Stimulated activated CD4-positive, alpha-beta T cell treated with anti-CD3 and anti-CD28 coated beads, TNF-alpha, amount 100 ng/mL, for 4 hours (primary cell): ENCODE measurements around the gene CNOT6.
"Not testable (repeated sequence)": the region's sequence is repeated elsewhere in the genome, so short reads cannot be mapped to it uniquely, and the experiment has no call there.

Experiments used
- DNase-seq, 3 experiments: peaks; one replicate each; pipeline ENCODE4 v3.0.0-alpha.2; 2020; ENCODE audit warnings: low read depth in 3 of 3

CNOT6 gene

DNA sequence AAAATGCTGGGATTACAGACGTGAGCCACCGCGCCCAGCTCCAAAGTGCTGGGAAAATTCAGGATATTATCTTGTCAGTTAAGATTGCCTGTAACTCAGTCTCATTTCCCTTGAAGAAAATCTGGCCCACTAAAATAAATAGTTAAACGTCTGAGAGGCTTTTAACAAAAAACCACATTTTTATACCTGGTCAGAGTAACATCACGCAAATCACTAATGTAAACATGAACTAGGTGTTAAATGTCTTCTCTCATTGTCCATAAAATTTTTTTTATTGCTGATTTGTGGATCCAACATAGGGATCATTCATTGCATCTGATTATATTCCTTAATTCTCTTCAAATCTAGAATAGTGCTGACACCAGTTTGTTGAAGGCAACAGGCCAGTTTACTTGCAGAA is 22.3 kb downstream of the CNOT6 start:
- no peak for DNase-seq

DNA sequence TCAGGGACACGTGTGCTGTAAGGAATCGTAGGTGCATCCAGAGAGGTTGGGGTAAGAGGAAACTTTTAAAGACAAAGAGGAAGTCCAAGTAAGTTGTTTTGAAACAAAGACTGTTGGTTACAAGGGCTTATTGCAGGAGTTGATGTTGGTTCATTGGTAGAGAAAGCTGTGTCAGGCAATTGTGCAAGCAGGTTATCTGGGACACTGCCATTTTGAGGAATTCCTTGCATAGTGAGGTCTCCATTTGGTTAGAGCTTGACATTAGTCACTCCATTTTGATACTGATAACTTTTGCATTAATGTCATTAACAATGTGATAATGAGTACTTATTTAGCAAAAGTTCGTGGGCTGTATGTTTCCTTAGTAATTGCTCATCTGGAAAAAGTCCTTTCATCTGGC is 24.9 kb downstream of the CNOT6 start:
- DNase-seq, result no peak

DNA sequence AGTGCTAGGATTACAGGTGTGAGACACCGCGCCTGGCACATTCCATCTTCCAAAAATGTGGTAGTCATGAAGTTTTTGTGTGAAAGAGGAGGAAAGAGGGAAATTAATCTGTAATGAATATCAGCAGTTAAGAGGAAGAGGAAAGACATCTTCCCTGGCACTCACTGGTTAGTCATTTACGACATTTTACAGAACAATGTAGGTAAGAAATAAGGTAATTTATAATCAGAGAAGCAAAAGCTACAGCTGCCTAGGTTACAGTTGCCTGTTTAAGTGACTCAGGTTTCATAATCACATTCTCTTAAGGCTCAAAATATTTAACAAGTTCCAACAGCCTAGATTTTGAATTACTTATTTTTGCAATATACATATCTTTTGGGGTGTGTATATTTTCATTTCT is 26.9 kb downstream of the CNOT6 start:
- DNase-seq, result no peak

DNA sequence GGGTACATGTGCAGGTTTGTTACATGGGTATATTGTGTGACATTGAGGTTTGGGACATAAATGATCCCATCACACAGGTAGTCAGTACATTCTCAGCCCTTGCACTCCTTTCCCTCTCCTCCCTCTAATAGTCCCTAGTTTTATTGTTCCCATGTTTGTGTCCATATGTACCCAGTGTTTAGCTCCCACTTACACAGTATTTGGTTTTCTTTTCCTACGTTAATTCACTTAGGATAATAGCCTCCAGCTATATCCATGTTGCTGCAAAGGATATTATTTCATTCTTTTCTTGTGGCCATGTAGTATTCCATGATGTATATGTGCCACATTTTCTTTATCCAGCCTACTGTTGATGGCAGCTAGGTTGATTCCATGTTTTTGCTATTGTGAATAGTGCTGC is 27.4 kb downstream of the CNOT6 start:
- no peak for DNase-seq

DNA sequence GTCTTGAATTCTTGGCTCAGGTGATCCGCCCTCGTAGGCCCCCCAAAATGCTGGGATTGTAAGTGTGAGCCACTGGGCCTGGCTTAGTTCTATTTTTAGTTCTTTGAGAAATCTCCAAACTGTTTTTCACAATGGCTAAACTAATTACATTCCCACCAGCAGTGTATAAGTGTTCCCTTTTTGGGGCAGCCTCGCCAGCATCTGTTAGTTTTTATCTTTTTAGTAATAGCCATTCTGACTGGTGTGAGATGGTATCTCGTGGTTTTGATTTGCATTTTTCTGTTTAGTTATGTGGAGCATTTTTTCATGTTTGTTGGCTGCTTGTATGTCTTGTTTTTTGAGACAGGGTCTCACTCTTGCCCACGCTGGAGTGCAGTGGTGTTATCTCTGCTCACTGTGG is 28.2 kb downstream of the CNOT6 start:
- no peak for DNase-seq

DNA sequence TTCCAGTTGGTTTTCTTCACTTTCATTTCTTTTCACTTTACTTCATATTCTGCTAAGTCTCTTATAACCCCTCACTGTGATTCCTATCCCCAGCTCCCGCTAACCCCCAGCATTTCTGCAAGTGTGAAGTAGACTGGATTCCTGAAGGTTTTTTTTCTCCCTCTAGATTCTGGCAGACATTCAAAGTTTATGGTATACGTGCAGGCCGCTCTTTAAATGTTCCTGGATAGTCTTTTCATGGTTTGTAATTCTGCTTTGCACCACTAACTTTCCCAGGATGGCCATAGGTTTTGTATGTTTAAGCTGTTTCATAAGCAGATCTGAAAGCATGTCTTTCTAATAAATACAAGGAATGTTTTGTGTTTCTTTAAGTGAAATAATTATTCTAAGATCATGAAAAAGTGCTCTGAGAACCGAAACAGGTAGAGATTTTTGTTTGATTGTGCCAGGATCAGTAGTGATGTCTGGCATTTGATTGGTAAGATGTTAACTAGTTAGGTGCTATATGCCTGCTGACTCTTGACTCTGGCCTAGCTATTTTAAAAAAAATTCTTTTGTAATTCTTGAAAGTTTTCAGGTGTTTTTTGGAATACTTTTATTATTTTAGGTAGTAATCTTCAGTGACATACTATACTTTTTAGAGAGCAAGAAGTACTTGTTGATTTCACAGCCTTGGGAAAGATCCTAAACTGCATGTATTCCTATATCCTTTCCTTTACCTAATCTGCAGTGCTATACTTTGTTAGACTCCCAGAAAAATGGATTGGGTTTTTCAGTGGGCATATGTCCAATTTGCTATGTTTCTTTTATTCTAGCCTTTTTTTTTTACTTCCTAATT is 29.7 kb downstream of the CNOT6 start:
- no peak for DNase-seq

DNA sequence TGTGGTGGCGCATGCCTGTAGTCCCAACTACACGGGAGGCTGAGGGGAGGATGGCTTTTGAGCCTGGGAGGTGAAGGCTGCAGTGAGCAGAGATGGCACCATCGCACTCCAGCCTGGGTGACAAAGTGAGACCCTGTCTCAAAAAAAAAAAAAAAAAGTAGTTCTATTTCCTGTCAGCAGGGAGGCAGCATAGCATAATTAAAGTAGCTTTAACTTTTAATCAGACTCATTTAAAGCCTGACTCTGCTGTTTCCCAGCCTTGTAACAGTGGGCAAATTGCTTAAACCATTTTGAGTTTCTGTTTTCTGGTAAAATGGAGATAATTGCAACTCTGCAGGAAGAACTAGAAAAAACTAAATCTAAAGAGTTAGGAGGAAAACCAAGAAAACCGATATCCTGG is 31.2 kb downstream of the CNOT6 start:
- no peak for DNase-seq

DNA sequence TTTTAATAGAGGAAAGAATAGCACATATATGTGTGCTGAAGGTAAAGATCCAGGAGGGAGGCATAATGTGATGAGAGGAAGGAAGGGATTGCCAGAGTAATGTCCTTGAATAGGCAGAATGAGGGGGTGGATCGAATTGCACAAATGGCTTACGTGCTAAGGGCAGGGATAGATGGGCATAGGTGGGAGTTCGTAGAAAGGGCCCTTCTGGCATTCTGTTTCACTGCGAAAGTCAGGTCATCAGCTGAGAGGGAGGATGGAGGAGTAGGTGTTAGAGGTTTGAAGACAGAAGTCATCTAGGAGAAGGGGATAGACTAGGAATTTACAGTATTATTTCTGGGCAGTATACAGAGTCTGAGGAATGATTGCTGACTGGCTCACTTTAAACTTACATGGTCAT is 32.1 kb downstream of the CNOT6 start:
- no peak for DNase-seq

DNA sequence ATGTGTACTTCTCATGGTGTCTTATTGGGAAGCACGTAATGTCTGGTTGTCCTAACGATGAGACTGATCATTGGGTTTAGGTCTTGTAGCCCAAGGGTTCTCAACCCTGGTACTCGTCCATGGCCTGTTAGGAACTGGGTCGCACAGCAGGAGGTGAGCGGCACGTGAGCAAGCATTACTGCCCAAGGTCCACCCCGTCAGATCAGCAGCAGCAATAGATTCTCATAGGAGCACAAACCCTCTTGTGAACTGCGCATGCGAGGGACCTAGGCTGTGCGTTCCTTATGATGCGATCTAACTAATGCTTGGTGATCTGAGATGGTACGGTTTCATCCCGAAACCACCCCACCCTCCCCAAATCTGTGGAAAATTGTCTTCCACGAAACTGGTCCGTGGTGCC is 33.5 kb downstream of the CNOT6 start:
- no peak for DNase-seq

DNA sequence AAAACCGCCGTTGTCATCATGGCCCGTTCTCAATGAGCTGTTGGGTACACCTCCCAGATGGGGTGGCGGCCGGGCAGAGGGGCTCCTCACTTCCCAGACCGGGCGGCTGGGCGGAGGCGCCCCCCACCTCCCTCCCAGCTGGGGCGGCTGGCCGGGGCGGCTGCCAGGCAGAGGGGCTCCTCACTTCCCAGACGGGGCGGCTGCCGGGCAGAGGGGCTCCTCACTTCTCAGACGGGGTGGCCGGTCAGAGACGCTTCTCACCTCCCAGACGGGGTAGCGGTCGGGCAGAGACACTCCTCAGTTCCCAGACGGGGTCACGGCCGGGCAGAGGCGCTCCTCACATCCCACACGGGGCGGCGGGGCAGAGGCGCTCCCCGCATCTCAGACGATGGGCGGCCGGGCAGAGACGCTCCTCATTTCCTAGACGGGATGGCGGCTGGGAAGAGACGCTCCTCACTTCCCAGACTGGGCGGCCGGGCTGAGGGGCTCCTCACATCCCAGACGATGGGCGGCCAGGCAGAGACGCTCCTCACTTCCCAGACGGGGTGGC is 36.9 kb downstream of the CNOT6 start:
- not testable (repeated sequence) for DNase-seq

DNA sequence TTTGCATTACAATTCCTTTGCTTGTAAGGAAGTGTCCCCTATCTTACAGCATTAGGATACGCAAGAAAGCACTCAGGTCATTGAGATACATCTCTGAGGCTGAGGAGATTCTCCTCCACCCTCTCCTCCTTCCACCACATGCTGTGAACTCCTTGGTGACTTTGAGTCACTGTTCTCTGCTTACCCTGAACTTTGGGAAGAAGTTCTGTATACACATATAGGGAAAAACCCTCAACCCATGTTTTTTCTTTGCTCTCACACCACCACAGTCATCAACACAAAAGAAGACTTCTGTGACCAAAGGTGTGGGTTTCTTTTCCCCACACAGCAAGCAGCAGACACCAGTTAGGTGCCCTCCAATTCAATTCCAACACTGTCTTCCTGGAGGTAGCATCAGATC is 38.1 kb downstream of the CNOT6 start:
- DNase-seq, result no peak

DNA sequence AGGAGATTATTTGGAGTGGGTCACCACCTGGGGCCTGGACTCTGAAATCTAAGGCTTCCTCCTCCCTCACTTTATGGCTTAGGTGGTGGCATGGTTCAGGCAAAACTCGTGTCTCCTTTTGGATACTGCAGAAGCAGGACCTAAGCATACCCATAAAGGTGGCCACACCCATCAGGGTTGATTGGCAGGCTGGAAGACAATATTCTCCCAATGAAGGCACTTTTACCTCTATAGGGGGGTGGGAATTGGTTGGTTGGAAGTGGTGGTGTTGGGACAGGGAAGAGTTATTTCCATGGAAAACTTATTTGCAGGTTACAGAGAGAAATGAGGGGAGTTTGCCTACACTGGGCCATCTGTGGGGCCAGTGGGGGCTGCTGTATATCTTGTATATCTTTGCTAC is 39.7 kb downstream of the CNOT6 start:
- no peak for DNase-seq

DNA sequence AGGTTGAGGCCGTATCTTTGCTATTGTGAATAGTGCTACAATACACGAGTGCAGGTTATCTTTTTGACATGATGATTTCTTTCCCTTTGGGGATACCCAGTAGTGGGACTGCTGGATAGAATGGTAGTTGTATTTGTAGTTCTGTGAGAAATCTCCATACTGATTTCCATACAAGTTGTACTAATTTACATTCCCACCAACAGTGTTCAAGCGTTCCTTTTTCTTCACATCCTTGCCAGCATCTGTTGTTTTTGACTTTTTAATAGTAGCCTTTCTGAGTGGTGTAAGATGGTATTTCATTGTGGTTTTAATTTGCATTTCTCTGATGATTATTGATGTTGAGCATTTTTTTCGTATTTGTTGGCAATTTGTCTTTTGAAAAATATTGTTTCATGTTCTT is 41.4 kb downstream of the CNOT6 start:
- no peak for DNase-seq

DNA sequence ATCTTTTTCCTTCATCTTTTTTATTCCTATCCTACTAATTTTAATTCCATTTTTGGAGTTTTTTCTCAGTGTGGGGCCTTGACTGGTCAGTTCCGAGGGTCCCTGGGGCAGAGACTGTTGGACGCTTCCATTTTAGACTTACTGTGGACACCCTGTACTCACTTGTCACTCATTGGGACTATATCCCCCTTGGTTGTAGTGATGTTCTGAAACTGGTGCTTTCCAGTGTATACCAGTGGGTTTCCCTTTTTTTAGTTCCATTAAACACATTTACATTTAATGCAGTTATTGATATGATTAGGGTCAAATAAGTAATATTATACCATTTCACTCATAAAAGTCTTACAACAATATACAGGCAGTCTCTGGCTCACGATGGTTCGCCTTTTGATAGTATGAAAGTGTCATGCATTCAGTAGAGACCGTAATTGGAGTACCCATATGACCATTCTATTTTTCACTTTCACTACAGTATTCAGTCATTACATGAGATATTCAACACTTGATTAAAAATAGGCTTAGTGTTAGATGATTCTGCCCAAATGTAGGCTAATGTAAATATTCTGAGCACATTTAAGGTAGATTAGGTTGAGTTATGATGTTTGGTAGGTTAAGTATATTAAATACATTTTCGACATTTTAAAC is 46.0 kb downstream of the CNOT6 start:
- no peak for DNase-seq

DNA sequence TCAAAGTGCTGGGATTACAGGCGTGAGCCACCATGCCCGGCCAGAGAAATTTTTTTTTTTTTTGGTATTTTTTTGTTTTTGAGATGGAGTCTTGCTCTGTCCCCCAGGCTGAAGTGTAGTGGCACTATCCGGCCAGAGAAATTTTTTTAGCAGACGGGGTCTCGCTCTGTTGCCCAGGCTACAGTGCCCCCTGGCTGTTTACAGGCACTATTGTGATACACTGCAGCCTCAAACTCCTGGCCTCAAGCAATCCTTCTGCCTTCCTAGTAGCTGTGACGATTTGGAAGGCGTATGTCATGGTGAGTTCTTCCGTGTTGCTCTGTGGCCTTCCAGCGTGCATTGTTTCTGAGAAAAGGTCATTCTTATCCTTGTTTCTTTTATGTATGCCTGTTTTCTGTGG is 47.5 kb downstream of the CNOT6 start:
- DNase-seq, result no peak

DNA sequence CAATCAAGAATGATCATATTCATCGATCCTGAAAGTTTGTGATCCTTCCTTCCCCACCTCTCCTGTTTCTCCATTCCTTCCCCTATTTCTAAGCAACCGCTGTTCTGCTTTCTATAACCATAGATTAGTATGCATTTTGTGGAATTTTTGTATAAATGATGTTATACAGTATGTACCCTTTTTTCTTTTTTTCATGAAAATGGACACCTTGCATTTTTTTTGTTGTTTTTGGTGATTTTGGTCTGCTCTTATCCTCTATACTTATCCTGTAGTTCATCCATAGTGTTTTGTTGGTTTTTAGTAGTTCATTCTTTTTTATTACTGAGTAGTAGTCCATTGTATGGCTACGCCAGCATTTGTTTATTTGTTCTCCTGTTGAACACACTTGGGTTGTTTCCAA is 51.1 kb downstream of the CNOT6 start:
- no peak for DNase-seq

DNA sequence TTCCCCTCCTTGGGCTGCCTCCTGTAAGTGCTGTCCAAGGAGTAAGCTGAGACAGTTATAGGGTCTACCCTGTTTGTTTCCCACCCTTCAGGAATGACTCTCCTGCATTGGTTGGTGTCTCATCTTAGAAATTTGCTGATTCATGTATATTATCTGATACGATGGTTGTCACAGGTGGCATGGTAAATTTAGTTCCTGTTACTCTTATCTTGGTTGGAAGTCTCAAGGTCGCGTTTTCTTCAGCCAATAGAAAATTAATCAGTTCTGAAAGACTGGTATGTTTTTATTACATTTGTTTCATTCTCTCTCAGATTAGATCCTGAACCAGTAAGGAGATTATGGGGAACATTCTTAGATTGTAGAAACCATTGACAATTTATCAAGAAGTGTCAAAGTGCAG is 54.4 kb downstream of the CNOT6 start:
- no peak for DNase-seq

DNA sequence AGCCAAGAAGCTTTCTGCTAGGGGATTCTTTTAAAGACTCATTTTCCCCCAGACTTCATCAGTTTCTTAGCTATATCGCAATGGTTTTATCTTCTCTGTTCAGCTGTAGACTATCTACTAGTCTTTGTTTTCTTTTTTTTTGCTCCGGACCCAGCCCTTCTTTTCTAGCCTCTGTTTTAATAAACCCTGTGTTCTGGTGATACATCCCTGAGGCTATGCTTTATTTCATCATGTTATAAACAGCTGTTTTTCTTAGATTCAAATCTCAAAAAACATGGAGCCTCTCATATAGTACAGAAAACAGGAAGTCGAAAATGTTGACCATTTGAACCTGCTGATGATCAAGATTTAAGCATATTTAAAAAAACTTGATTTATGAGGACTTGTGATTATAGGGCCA is 59.4 kb downstream of the CNOT6 start:
- no peak for DNase-seq

DNA sequence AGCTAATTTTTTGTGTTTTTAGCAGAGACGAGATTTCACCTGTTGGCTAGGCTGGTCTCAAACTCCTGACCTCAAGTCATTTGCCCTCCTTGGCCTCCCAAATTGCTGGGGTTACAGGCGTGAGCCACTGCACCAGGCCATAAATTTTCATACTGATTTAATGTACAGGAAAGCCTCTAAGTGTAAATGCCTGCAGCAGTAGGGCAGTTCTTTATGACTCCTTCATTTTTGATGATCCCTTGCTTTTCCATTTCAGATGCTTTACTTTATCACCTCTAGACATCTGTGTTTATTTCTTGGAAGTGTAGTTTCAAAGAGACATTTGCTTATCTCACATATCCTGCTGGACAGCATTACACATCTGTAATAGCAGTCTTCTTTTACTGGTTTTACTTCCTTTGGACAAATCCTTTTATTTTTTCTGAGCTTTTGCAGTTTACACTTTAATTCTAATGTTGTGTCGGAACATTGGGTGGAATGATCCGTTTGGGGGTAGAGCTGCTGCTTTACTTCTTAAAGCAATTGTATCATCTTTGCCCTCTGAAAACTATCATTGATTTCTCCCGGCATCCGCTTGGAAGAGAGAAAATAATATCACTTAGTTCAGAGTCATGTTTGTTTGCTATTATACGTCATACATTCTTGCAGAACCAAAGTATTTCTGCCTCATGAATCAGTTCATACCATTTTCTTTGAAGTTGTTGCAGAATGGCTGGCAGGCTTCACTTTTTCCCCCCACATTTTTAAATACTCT is 61.2 kb downstream of the CNOT6 start:
- DNase-seq, result no peak

DNA sequence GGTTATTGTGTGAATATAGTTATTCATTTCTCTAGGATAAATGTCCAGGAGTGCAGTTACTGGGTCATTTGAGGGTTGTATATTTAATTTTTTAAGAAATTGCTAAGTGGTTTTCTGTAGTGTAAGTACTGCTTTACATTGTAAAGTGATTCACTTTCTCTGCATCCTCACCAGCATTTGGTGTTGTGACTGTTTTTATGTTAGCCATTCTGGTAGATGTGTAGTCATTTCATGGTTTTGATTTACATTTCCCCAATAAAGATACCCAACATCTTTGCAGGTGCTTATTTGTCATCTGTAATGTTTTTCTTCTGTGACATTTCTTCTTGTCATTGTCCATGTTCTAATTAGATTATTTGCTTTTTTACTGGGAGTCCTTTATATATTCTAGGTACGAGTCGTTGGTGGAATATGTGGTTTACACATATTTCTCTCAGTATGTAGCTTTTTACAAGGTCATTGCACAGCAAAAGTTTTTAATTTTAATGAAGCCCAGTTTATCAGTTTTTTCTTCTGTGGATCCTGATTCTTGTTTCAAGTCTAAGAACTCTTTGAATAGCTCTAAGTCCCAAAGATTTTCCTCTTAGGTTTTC is 63.1 kb downstream of the CNOT6 start:
- DNase-seq, result no peak

DNA sequence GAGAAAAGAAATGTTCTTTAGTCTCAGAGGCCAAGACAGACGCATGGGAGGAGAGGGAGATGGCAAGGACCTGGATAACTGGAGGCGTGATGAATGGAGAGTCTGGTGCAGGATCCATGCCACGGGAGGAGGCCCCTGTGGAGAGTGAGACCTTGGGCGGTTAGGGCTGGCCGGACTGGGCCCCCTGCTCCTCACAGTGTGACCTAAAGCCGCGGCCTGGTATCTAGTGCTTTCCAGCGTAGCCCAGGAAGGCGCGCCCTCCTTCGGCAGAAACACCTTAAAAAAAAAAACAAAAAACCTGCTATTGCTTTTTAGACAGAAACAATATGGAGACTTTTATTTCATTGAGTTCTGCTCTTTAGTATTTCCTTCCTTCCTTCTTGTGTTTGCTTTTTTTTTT is 64.1 kb downstream of the CNOT6 start:
- no peak for DNase-seq

DNA sequence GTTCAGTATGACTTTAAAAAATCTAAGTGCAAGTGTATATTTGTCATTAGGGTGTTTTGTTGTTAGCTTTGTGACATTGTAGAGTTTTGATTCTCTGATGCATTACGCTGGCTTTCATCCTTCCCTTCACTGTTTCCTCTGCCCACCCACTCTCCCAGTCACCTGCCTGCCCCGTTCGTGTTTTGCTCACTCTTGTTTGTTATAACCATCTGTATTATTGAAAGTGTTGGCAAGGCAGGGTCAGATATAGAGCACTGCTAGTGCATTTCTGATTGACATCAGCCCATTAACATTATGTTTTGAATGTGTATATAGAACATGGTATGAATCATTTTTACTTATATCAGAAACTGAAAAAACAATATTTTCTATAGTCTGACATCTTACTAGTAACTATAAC is 69.8 kb downstream of the CNOT6 start:
- DNase-seq, result no peak
